Psoas muscle (tissue), 8 donors: ENCODE data around the gene TCP11L1. TPM values are rescaled to one million over a fixed set of nuclear protein-coding genes. Genes with fewer than 3 reads are reported as not detected.
"Not testable (repeated sequence)": the region's sequence is repeated elsewhere in the genome, so short reads cannot be mapped to it uniquely, and the experiment has no call there.

Experiments used
- ATAC-seq, 4 donors: fragments of 200-7000 bp; cut with Tn5 transposase; one replicate each; pipeline ENCODE4 v1.9.1; 2020; ENCODE audit warnings: moderate library complexity in 3 of 4, mild to moderate bottlenecking in 2 of 4
- DNase-seq, 2 donors: peaks; one replicate each; pipeline ENCODE4 v3.0.0-alpha.2; 2020
- H3K27ac ChIP-seq: fragments of 200-600 bp; one replicate; pipeline ENCODE4 v1.8.0; 2022
- H3K27me3 ChIP-seq, 3 donors: fragments of 200-600 bp in 1 of 3; one replicate each; pipeline versions ENCODE4 v1.6.1 to v1.8.0; 2013 to 2022; ENCODE audit warnings: low read length in 2 of 3, mild to moderate bottlenecking in 2 of 3, moderate library complexity in 1 of 3; ENCODE audit not compliant: insufficient read depth in 3 of 3
- H3K36me3 ChIP-seq, 2 donors: fragments of 200-600 bp in 1 of 2; one replicate each; pipeline versions ENCODE4 v1.6.1 to v1.8.0; 2013 to 2022; ENCODE audit warnings: low read depth in 1 of 2, mild to moderate bottlenecking in 1 of 2, moderate library complexity in 1 of 2; ENCODE audit not compliant: insufficient read depth in 1 of 2
- H3K4me1 ChIP-seq: fragments of 200-600 bp; one replicate; pipeline ENCODE4 v1.8.0; 2022
- H3K4me3 ChIP-seq: fragments of 200-600 bp; one replicate; pipeline ENCODE4 v1.8.0; 2022; ENCODE audit warnings: mild to moderate bottlenecking
- H3K9me3 ChIP-seq: fragments of 200-600 bp; one replicate; pipeline ENCODE4 v1.8.0; 2022
- CTCF ChIP-seq: fragments of 200-600 bp; IDR thresholded peaks from one replicate; pipeline ENCODE4 v1.8.0; 2022; ENCODE audit warnings: antibody characterized with exemption
- WGBS, 3 donors: extraction: QIAGEN DNeasy Blood & Tissue Kit; methylation state at CpG; one replicate each; pipeline versions ENCODE4 v1.1.6 to v1.1.7; 2013; 5-methylcytosine and 5-hydroxymethylcytosine counted together
- intact Hi-C, 2 donors: fragments of 100-400 bp; cut with DNase I; formaldehyde crosslinking; loops; one replicate each; pipeline versions ENCODE4 v1.11.0 to v1.14.2; 2022
- polyA plus RNA-seq, 3 donors: library from polyadenylated mRNA; stranded (reverse); fragments of 200-250 nt; gene quantifications; one replicate each; pipeline ENCODE4 v1.2.3, GENCODE V29; 2013
- total RNA-seq, 4 donors: library from RNA; stranded (reverse); fragmentation: NEBNext Ultra II Directional in 2 of 4; extraction: Animal tissue kit (Norgen Biotek cat#: 25700) in 2 of 4; gene quantifications; one replicate each; pipeline versions ENCODE4 v1.2.1 to v1.2.4, GENCODE V29; 2021 to 2023
- donor health status: healthy with polysubstance abuse.
- donor health status: DM: no; HTN: no; CAD: no; lungs with moderate emphysema.
- donor health status: Bipolar disorder and iron deficiency.
- donor health status: healthy.
- donor health status: DM: yes; HTN: yes; CAD: no.
- donor health status: DM: no; HTN: no; CAD: no.
- donor health status: DM: no; HTN: no; CAD: no.
- donor health status: DM: yes; HTN: yes; CAD: no.

The TCP11L1 gene
- total and polyA plus RNA-seq, 7 donors: 2.0 to 7.9 (median 4.6) TPM

- Histone ChIP-seq H3K4me1 (peaks cover 9% of the 10 kb centered on the region), H3K27ac (no peak overlapping the region), H3K9me3 (no peaks in the 10 kb centered on the region), H3K27me3 (no peaks in the 10 kb centered on the region), H3K36me3 (peaks cover 3 to 34% of the 10 kb centered on the region in 2 donors), H3K4me3 (no peak overlapping the region)
- 93 to 97% (median 97%) methylated on average over 4 of the region's 4 CpGs for WGBS, 3 donors
- DNase-seq: no peak
- intact Hi-C loops: no loop called here
- no peak for ATAC-seq
- TF ChIP-seq CTCF: no peak
Measured at GRCh38 chr11:33044285-33044756, 4.9 kb downstream of the TCP11L1 start.

GRCh38 chr11:33045551-33046255 is 6.3 kb downstream of the TCP11L1 start:
- no peaks in the 10 kb centered on the region for H3K27me3 ChIP-seq
- no peak overlapping the region for H3K27ac ChIP-seq
- DNase-seq: no peak
- TF ChIP-seq CTCF: no peak
- H3K4me3 ChIP-seq: no peak overlapping the region
- no peak for ATAC-seq
- H3K36me3 ChIP-seq: peaks cover 3 to 34% of the 10 kb centered on the region in 2 donors
- WGBS, 3 donors: 85 to 87% (median 87%) methylated on average over 8 of the region's 8 CpGs
- H3K4me1 ChIP-seq: peaks cover 5% of the 10 kb centered on the region
- no peaks in the 10 kb centered on the region for H3K9me3 ChIP-seq
- intact Hi-C loops: no loop called here

GRCh38 chr11:33048701-33049100 is 9.3 kb downstream of the TCP11L1 start:
- H3K4me3 ChIP-seq, intact Hi-C loops, DNase-seq, H3K27me3 ChIP-seq, H3K27ac ChIP-seq, H3K9me3 ChIP-seq, H3K4me1 ChIP-seq: not testable (repeated sequence)
- ATAC-seq: peak in 2 of 4 donors; percentile 26 to 50
- peaks cover 3 to 37% of the 10 kb centered on the region in 2 donors for H3K36me3 ChIP-seq
- WGBS, 3 donors: 79 to 87% (median 81%) methylated on average over 6 of the region's 6 CpGs

GRCh38 chr11:33049565-33050408 is 10.4 kb downstream of the TCP11L1 start:
- ATAC-seq, H3K4me3 ChIP-seq, intact Hi-C loops, H3K4me1 ChIP-seq, DNase-seq, H3K9me3 ChIP-seq, H3K27me3 ChIP-seq, H3K27ac ChIP-seq: not testable (repeated sequence)
- H3K36me3 ChIP-seq: peaks cover 0 to 31% of the 10 kb centered on the region in 2 donors
- WGBS, 3 donors: 92 to 97% (median 94%) methylated on average over 3 of the region's 3 CpGs

GRCh38 chr11:33052231-33052630 is 12.9 kb downstream of the TCP11L1 start:
- H3K4me3 ChIP-seq: no peak overlapping the region
- no peaks in the 10 kb centered on the region for H3K27me3 ChIP-seq
- no peak for DNase-seq
- no peaks in the 10 kb centered on the region for H3K4me1 ChIP-seq
- ATAC-seq: no peak
- H3K27ac ChIP-seq: no peak overlapping the region
- TF ChIP-seq CTCF: no peak
- H3K9me3 ChIP-seq: no peaks in the 10 kb centered on the region
- intact Hi-C loops: no loop called here
- H3K36me3 ChIP-seq: peaks cover 0 to 33% of the 10 kb centered on the region in 2 donors
- 78 to 91% (median 79%) methylated on average over 2 of the region's 2 CpGs for WGBS, 3 donors
